Measurements from ENCODE around the gene NETO2.
"Not testable (repeated sequence)": the region's sequence is repeated elsewhere in the genome, so short reads cannot be mapped to it uniquely, and the experiment has no call there.

NETO2 gene

GRCh38 chr16:47065766-47066688, 77.7 kb downstream of the NETO2 start:
- DNase-seq (ENCODE audit: low spot score) = no peak

GRCh38 chr16:47064775-47065174, 79.0 kb downstream of the NETO2 start:
- no peak for DNase-seq (ENCODE audit: low spot score)

- DNase-seq (ENCODE audit: low spot score) = no peak
Observed at GRCh38 chr16:47063011-47063724, 80.6 kb downstream of the NETO2 start.

- no peak for DNase-seq (ENCODE audit: low spot score)
Observed at GRCh38 chr16:47061204-47061603, 82.5 kb downstream of the NETO2 start.

- no peak for DNase-seq (ENCODE audit: low spot score)
Observed at GRCh38 chr16:47060596-47060995, 83.1 kb downstream of the NETO2 start.

- no peak for DNase-seq (ENCODE audit: low spot score)
Observed at GRCh38 chr16:47059991-47060390, 83.8 kb downstream of the NETO2 start.

- not testable (repeated sequence) for DNase-seq (ENCODE audit: low spot score)
Observed at GRCh38 chr16:47059130-47059529, 84.6 kb downstream of the NETO2 start.

GRCh38 chr16:47058295-47059086, 85.3 kb downstream of the NETO2 start:
- DNase-seq (ENCODE audit: low spot score) = no peak

GRCh38 chr16:47057630-47057993, 86.1 kb downstream of the NETO2 start:
- DNase-seq (ENCODE audit: low spot score) = no peak

- DNase-seq (ENCODE audit: low spot score) = no peak
Observed at GRCh38 chr16:47056688-47057629, 86.8 kb downstream of the NETO2 start.

GRCh38 chr16:47056061-47056460, 87.7 kb downstream of the NETO2 start:
- DNase-seq (ENCODE audit: low spot score) = not testable (repeated sequence)

- no peak for DNase-seq (ENCODE audit: low spot score)
Observed at GRCh38 chr16:47055136-47055885, 88.4 kb downstream of the NETO2 start.

- DNase-seq (ENCODE audit: low spot score) = no peak
Observed at GRCh38 chr16:47054306-47054705, 89.4 kb downstream of the NETO2 start.

GRCh38 chr16:47053895-47054294, 89.8 kb downstream of the NETO2 start:
- DNase-seq (ENCODE audit: low spot score) = no peak

- no peak for DNase-seq (ENCODE audit: low spot score)
Observed at GRCh38 chr16:47052666-47053640, 90.8 kb downstream of the NETO2 start.

GRCh38 chr16:47051031-47051430, 92.7 kb downstream of the NETO2 start:
- DNase-seq (ENCODE audit: low spot score) = no peak

- no peak for DNase-seq (ENCODE audit: low spot score)
Observed at GRCh38 chr16:47049901-47050583, 93.7 kb downstream of the NETO2 start.

- DNase-seq (ENCODE audit: low spot score) = no peak
Observed at GRCh38 chr16:47047524-47048203, 96.1 kb downstream of the NETO2 start.
